Body of pancreas (tissue), 4 donors: ENCODE measurements around the gene DZIP1L. TPM values are rescaled to one million over a fixed set of nuclear protein-coding genes. Genes with fewer than 3 reads are reported as not detected.
A peak's percentile ranks its signal among the peaks of the same experiment; 100 is the strongest.
"Not testable (repeated sequence)": the region's sequence is repeated elsewhere in the genome, so short reads cannot be mapped to it uniquely, and the experiment has no call there.

Experiments
- ATAC-seq: fragments of 150-250 bp; one replicate; pipeline ENCODE4 v1.9.1; 2016
- DNase-seq, 4 donors: peaks; one replicate each; pipeline ENCODE4 v3.0.0-alpha.2; 2019
- H3K27ac ChIP-seq, 4 donors: fragments of 200-600 bp; sonication (generic); 1 replicate in 3 of 4; 2 replicates in 1 of 4; pipeline versions ENCODE4 v1.5.1 to v1.6.1; 2016 to 2019; ENCODE audit warnings: mild to moderate bottlenecking in 1 of 4, mixed read lengths in 1 of 4, moderate library complexity in 1 of 4
- H3K27me3 ChIP-seq, 2 donors: fragments of 200-600 bp; sonication (generic); one replicate each; pipeline ENCODE4 v1.6.0; 2016; ENCODE audit warnings: mild to moderate bottlenecking in 1 of 2
- H3K36me3 ChIP-seq, 2 donors: fragments of 200-600 bp; sonication (generic); replicated peaks in 1 of 2; 2 replicates each; pipeline ENCODE4 v1.5.1; 2016; ENCODE audit warnings: low read depth in 2 of 2; ENCODE audit not compliant: insufficient read depth in 1 of 2
- H3K4me1 ChIP-seq: fragments of 200-600 bp; sonication (generic); one replicate; pipeline ENCODE4 v1.6.0; 2016
- H3K4me3 ChIP-seq, 2 donors: fragments of 200-600 bp; sonication (generic); 1 replicate in 1 of 2; 2 replicates in 1 of 2; pipeline ENCODE4 v1.5.1; 2016 to 2019
- H3K9me3 ChIP-seq, 3 donors: fragments of 200-600 bp; sonication (generic); 1 replicate in 2 of 3; 2 replicates in 1 of 3; pipeline ENCODE4 v1.5.1; 2016
- CTCF ChIP-seq, 7 experiments: fragments of 450-650 bp in 4 of 7; fragments of 200-600 bp in 3 of 7; sonication (generic) in 3 of 7; IDR thresholded peaks; one replicate each; pipeline ENCODE4 v1.5.1; 2016 to 2019; ENCODE audit warnings: antibody characterized with exemption in 7 of 7
- POLR2A ChIP-seq, 3 donors: fragments of 450-650 bp; IDR thresholded peaks; one replicate each; pipeline ENCODE4 v1.6.1; 2016; ENCODE audit warnings: antibody characterized with exemption in 3 of 3, mild to moderate bottlenecking in 2 of 3
- WGBS, 2 donors: methylation state at CpG; one replicate each; pipeline ENCODE4 v1.1.5; 2017; 5-methylcytosine and 5-hydroxymethylcytosine counted together
- intact Hi-C: fragments of 100-400 bp; cut with DNase I; formaldehyde crosslinking; loops from one replicate; pipeline ENCODE4 v1.15.1; 2023
- total RNA-seq, 2 donors: library from RNA; depleted of rRNA; stranded (reverse); fragments of >200 nt; gene quantifications; one replicate each; pipeline ENCODE4 v1.1.0, GENCODE V29; 2016

Gene DZIP1L
- total RNA-seq, 2 donors from 2014 or later = 33.7 to 70.2 TPM

- Histone ChIP-seq H3K4me1 (peaks cover 4% of the 10 kb centered on the region), H3K9me3 (no peaks in the 10 kb centered on the region), H3K27me3 (no peaks in the 10 kb centered on the region), H3K36me3 (no peaks in the 10 kb centered on the region), H3K4me3 (no peak overlapping the region), H3K27ac (no peak overlapping the region)
- peak; percentile 21 for ATAC-seq
- DNase-seq = no peak
- intact Hi-C loops = no loop called here
- TF ChIP-seq POLR2A (IDR thresholded peaks at IDR 0.05) (no peak), CTCF (IDR thresholded peaks at IDR 0.05) (peak in 2 of 7 experiments; percentile 9 to 11)
- WGBS, 2 donors = 66 to 67% methylated on average over 11 to 12 of the region's 12 CpGs
Measured at GRCh38 chr3:138097192-138098172, 17.9 kb downstream of the DZIP1L start.

GRCh38 chr3:138093721-138094120, 21.7 kb downstream of the DZIP1L start:
- H3K27ac ChIP-seq = no peak overlapping the region
- H3K27me3 ChIP-seq = no peaks in the 10 kb centered on the region
- no peak for ATAC-seq
- TF ChIP-seq POLR2A (IDR thresholded peaks at IDR 0.05) = no peak
- TF ChIP-seq CTCF (IDR thresholded peaks at IDR 0.05) = no peak
- H3K36me3 ChIP-seq = no peaks in the 10 kb centered on the region
- no peak for DNase-seq
- no peak overlapping the region for H3K4me3 ChIP-seq
- intact Hi-C loops = no loop called here
- H3K4me1 ChIP-seq = peaks cover 4% of the 10 kb centered on the region
- WGBS, 2 donors = 41 to 49% methylated on average over 2 of the region's 2 CpGs
- H3K9me3 ChIP-seq = no peaks in the 10 kb centered on the region

GRCh38 chr3:138092023-138092422, 23.4 kb downstream of the DZIP1L start:
- Histone ChIP-seq H3K4me3 (no peak overlapping the region), H3K9me3 (no peaks in the 10 kb centered on the region), H3K27ac (no peak overlapping the region), H3K36me3 (no peaks in the 10 kb centered on the region), H3K4me1 (no peaks in the 10 kb centered on the region), H3K27me3 (no peaks in the 10 kb centered on the region)
- intact Hi-C loops = no loop called here
- DNase-seq = no peak
- TF ChIP-seq POLR2A (IDR thresholded peaks at IDR 0.05) = no peak
- no peak for TF ChIP-seq CTCF (IDR thresholded peaks at IDR 0.05)
- WGBS, 2 donors = 56 to 62% methylated on average over 2 of the region's 2 CpGs
- ATAC-seq = no peak

- H3K36me3 ChIP-seq = no peaks in the 10 kb centered on the region
Measured at GRCh38 chr3:138089091-138089490, 26.3 kb downstream of the DZIP1L start.

GRCh38 chr3:138085745-138086144, 29.7 kb downstream of the DZIP1L start:
- H3K27me3 ChIP-seq, H3K9me3 ChIP-seq, intact Hi-C loops, DNase-seq, H3K4me3 ChIP-seq, H3K27ac ChIP-seq, H3K36me3 ChIP-seq, ATAC-seq: not testable (repeated sequence)
- WGBS, 2 donors = 100% methylated on average over 1 of the region's 3 CpGs
- H3K4me1 ChIP-seq = peaks cover 17% of the 10 kb centered on the region

More at GRCh38 chr3:138089091-138089490, 26.3 kb downstream of the DZIP1L start:
- 66 to 79% methylated on average over 3 of the region's 3 CpGs for WGBS, 2 donors
- Histone ChIP-seq H3K4me3 (no peak overlapping the region), H3K27ac (no peak overlapping the region), H3K27me3 (no peaks in the 10 kb centered on the region), H3K4me1 (no peaks in the 10 kb centered on the region), H3K9me3 (no peaks in the 10 kb centered on the region)
- ATAC-seq (no peak), DNase-seq (no peak)
- intact Hi-C loops = no loop called here
- no peak for TF ChIP-seq CTCF (IDR thresholded peaks at IDR 0.05)
- TF ChIP-seq POLR2A (IDR thresholded peaks at IDR 0.05) = no peak
